Tibial artery (tissue), 4 donors: ENCODE data around the gene ZNF892.

ENCODE experiments used
- DNase-seq, 2 donors: peaks; one replicate each; pipeline ENCODE4 v3.0.0-alpha.2; 2019
- H3K27ac ChIP-seq, 2 donors: fragments of 200-600 bp; sonication (generic) in 1 of 2; 1 replicate in 1 of 2; 2 replicates in 1 of 2; pipeline ENCODE4 v1.5.1; 2018 to 2019; ENCODE audit warnings: mild to moderate bottlenecking in 1 of 2
- H3K27me3 ChIP-seq, 2 donors: fragments of 200-600 bp; sonication (generic) in 1 of 2; one replicate each; pipeline versions ENCODE4 v1.5.1 to v1.6.0; 2016 to 2019
- H3K36me3 ChIP-seq, 3 donors: fragments of 200-600 bp; sonication (generic) in 2 of 3; one replicate each; pipeline ENCODE4 v1.5.1; 2016 to 2019; ENCODE audit warnings: mild to moderate bottlenecking in 2 of 3
- H3K4me1 ChIP-seq, 4 donors: fragments of 200-600 bp; sonication (generic) in 2 of 4; 1 replicate in 3 of 4; 2 replicates in 1 of 4; pipeline ENCODE4 v1.5.1; 2016 to 2019
- H3K4me3 ChIP-seq, 2 donors: fragments of 200-600 bp; sonication (generic) in 1 of 2; 1 replicate in 1 of 2; 2 replicates in 1 of 2; pipeline ENCODE4 v1.5.1; 2018 to 2019; ENCODE audit warnings: mild to moderate bottlenecking in 2 of 2
- H3K9me3 ChIP-seq, 3 donors: fragments of 200-600 bp; sonication (generic) in 1 of 3; one replicate each; pipeline ENCODE4 v1.5.1; 2016 to 2019
- intact Hi-C: fragments of 100-400 bp; cut with DNase I; formaldehyde crosslinking; loops from one replicate; pipeline ENCODE4 v1.15.0; 2023; ENCODE audit warnings: low total_unique reads
- TF ChIP-seq, protein P1 (sequence below), 2 experiments: fragments of 200-600 bp in 1 of 2; fragments of 450-650 bp in 1 of 2; IDR thresholded peaks; one replicate each; pipeline ENCODE4 v1.5.1; 2017 to 2019; ENCODE audit warnings: antibody characterized with exemption in 2 of 2, mild to moderate bottlenecking in 1 of 2, moderate library complexity in 1 of 2

Gene ZNF892

DNA sequence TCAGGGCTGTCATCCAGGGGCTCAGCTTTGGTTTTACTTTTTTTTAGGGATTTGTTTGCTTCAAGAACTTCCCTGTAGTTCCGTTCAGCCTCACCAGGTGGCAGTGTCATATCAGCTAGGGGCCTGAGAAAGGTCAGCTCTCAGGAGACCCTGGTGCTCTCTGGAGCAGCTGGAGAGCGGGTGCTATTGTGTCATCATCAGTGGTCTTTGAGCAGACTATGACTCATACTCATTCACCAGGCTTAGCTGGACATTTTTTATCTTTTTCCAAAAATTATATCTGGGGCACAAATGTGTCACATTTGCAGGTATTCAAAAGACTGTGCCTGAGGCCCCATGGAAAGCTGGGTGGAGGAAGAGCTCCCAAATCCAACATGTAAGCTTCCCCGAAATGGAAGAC lies 24.4 kb downstream of the ZNF892 start:
- TF ChIP-seq, protein P1, sequence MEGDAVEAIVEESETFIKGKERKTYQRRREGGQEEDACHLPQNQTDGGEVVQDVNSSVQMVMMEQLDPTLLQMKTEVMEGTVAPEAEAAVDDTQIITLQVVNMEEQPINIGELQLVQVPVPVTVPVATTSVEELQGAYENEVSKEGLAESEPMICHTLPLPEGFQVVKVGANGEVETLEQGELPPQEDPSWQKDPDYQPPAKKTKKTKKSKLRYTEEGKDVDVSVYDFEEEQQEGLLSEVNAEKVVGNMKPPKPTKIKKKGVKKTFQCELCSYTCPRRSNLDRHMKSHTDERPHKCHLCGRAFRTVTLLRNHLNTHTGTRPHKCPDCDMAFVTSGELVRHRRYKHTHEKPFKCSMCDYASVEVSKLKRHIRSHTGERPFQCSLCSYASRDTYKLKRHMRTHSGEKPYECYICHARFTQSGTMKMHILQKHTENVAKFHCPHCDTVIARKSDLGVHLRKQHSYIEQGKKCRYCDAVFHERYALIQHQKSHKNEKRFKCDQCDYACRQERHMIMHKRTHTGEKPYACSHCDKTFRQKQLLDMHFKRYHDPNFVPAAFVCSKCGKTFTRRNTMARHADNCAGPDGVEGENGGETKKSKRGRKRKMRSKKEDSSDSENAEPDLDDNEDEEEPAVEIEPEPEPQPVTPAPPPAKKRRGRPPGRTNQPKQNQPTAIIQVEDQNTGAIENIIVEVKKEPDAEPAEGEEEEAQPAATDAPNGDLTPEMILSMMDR (IDR thresholded peaks at IDR 0.05) = no peak
- Histone ChIP-seq H3K36me3 (peaks cover 0 to 17% (median 0%) of the 10 kb centered on the region in 3 donors), H3K9me3 (peaks cover 0 to 93% (median 28%) of the 10 kb centered on the region in 3 donors), H3K4me3 (no peak overlapping the region), H3K4me1 (no peaks in the 10 kb centered on the region), H3K27ac (no peak overlapping the region), H3K27me3 (no peaks in the 10 kb centered on the region)
- DNase-seq = no peak
- intact Hi-C loops = no loop called here

DNA sequence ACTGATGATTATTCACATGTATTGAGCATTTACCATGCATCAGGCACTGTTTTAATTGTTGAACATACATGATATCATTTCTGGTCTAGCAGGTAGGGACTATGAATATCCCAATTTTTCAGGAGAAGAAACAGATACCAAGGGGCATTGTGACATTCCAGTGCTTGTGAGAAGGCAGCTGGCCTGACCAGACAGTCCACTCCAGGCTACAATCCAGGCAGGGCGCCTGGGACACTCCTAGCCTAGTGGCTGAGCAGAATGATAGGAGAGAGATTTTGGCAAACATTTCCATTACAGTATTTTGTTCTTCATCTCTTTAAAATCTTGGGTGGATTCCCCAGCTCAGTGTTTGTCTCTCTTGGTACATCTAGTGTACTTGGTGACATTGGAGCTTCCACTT lies 24.9 kb downstream of the ZNF892 start:
- peaks cover 0 to 17% (median 0%) of the 10 kb centered on the region in 3 donors for H3K36me3 ChIP-seq
- peaks cover 0 to 93% (median 28%) of the 10 kb centered on the region in 3 donors for H3K9me3 ChIP-seq
- no peak overlapping the region for H3K4me3 ChIP-seq
- DNase-seq = no peak
- intact Hi-C loops = no loop called here
- H3K4me1 ChIP-seq = no peaks in the 10 kb centered on the region
- H3K27ac ChIP-seq = no peak overlapping the region
- no peaks in the 10 kb centered on the region for H3K27me3 ChIP-seq
- TF ChIP-seq, protein P1 (IDR thresholded peaks at IDR 0.05) = no peak

DNA sequence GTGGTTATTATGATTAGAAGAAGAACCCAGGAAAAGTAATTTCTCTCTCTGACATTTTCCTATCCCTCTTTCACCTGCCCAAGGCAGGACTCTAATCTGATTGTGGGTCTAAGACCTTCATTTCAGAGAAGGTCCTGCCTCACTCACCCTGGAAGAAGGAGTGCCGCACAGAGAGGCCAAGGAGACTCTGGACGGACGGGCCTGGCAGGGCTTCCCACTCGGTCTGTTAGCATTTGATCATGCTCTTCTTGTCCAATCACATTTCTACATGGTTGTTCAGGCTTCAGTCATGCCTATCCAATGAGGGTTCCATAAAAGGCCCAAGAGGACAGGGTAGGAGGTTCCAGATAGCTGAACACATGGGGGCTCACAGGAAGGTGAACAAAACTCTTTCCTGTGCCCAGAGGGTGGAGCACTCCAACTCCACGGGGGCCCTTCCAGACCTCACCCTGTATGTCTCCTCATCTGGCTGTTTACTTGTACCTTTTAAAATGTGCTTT lies 27.0 kb downstream of the ZNF892 start:
- Histone ChIP-seq H3K4me3 (no peak overlapping the region), H3K4me1 (no peaks in the 10 kb centered on the region), H3K36me3 (peaks cover 0 to 17% (median 0%) of the 10 kb centered on the region in 3 donors), H3K27ac (no peak overlapping the region), H3K9me3 (peaks cover 0 to 97% (median 39%) of the 10 kb centered on the region in 3 donors), H3K27me3 (no peaks in the 10 kb centered on the region)
- TF ChIP-seq, protein P1 (IDR thresholded peaks at IDR 0.05) = no peak
- no peak for DNase-seq
- intact Hi-C loops = no loop called here

DNA sequence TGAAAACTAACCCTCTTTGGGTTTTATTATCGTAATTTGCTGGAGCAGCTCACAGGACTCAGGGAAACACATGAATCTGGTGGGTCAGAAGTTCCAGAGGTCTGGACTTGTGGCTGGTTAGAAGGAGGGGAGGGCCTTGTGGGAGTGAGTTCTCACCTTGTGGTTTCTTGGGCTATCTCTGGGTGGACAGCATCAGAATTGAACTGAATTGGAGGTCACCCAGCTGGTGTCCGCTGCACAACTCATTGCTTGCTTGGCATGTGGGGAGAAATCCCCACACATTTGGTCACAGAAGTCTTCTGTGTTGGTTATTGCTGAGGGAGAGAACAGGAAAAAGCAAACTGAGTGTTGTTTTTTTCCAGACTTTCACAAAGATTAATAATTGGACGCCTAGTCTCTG lies 27.5 kb downstream of the ZNF892 start:
- no peaks in the 10 kb centered on the region for H3K4me1 ChIP-seq
- intact Hi-C loops = no loop called here

DNA sequence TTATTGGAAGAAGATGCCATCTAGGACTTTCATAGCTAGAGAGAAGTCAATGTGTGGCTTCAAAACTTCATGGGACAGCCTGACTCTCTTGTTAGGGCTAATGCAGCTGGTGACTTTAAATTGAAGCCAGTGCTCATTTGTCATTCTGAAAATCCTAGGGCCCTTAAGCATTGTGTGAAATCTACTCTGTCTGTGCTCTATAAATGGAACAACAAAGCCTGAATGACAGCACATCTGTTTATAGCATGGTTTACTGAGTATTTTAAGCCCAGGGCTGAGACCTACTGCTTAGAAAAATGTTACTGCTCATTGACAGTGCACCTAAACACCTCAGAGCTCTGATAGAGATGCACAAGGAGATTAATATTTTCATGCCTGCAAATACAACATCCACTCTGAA lies 30.8 kb downstream of the ZNF892 start:
- H3K27me3 ChIP-seq = no peaks in the 10 kb centered on the region
- intact Hi-C loops = no loop called here
- no peak overlapping the region for H3K27ac ChIP-seq
- TF ChIP-seq, protein P1 (IDR thresholded peaks at IDR 0.05) = no peak
- no peaks in the 10 kb centered on the region for H3K4me1 ChIP-seq
- H3K4me3 ChIP-seq = no peak overlapping the region
- peaks cover 6 to 97% (median 51%) of the 10 kb centered on the region in 3 donors for H3K9me3 ChIP-seq
- no peak for DNase-seq
- peaks cover 0 to 9% (median 0%) of the 10 kb centered on the region in 3 donors for H3K36me3 ChIP-seq

More for the DNA sequence above, 27.5 kb downstream of the ZNF892 start:
- no peak for DNase-seq
- H3K27me3 ChIP-seq = no peaks in the 10 kb centered on the region
- H3K9me3 ChIP-seq = peaks cover 0 to 97% (median 39%) of the 10 kb centered on the region in 3 donors
- TF ChIP-seq, protein P1 (IDR thresholded peaks at IDR 0.05) = no peak
- peaks cover 0 to 17% (median 0%) of the 10 kb centered on the region in 3 donors for H3K36me3 ChIP-seq
- no peak overlapping the region for H3K4me3 ChIP-seq
- H3K27ac ChIP-seq = no peak overlapping the region

DNA sequence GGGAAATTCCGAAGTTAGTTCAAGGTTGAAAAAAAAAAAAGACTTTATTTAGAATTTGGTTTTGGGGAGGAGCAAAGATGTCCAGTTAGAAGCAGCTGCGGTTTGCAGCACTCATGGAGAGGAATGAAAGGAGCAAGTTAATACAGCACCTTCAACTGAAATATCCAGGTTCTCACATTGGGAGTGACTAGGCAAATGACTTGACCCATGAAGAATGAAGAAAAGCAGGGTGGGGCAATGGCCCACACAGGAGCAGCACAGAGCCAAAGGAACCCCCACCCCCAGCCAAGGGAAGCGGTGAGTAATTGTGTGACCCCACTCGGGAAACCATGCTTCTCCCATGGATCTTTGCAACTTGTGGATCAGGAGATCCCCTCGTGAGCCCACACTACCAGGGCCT lies 32.8 kb downstream of the ZNF892 start:
- Histone ChIP-seq H3K27me3 (no peaks in the 10 kb centered on the region), H3K4me1 (no peaks in the 10 kb centered on the region), H3K4me3 (no peak overlapping the region), H3K36me3 (peaks cover 0 to 3% (median 0%) of the 10 kb centered on the region in 3 donors), H3K9me3 (peaks cover 6 to 89% (median 41%) of the 10 kb centered on the region in 3 donors), H3K27ac (no peak overlapping the region)
- TF ChIP-seq, protein P1 (IDR thresholded peaks at IDR 0.05) = no peak
- intact Hi-C loops = no loop called here
- no peak for DNase-seq
